GM12878 (cell line): ENCODE data around the gene PRG3. TPM values are rescaled to one million over a fixed set of nuclear protein-coding genes. Genes with fewer than 3 reads are reported as not detected.

Experiments
- ATAC-seq: fragments of 200-7000 bp; cut with Tn5 transposase; 3 replicates; pipeline ENCODE4 v1.9.1; 2020; ENCODE audit warnings: mild to moderate bottlenecking, moderate library complexity
- BruUV-seq: library from RNA; stranded (reverse); fragments of 400-500 nt; replicated peaks from 2 replicates; lab custom pipeline; 2021; lab: Mats Ljungman, UMichigan
- CTCF ChIA-PET: fragments of 300-600 bp; sonication (Branson Sonifier 250); formaldehyde crosslinking; extraction: SDS; loops from one replicate; lab custom pipeline; 2021; ENCODE audit warnings: inconsistent platforms; lab: Yijun Ruan, JAX
- POLR2A ChIA-PET: fragments of 350-600 bp; formaldehyde crosslinking; extraction: SDS; loops from one replicate; lab custom pipeline; 2021; ENCODE audit warnings: inconsistent platforms; lab: Charles Lee
- RAD21 ChIA-PET: fragments of 300-600 bp; sonication (Branson Sonifier 250); formaldehyde crosslinking; loops from one replicate; lab custom pipeline; 2023; ENCODE audit warnings: antibody characterized with exemption; ENCODE audit not compliant: unreplicated experiment; lab: Charles Lee
- SMC1A ChIA-PET: fragments of 300-600 bp; sonication (Branson Sonifier 250); formaldehyde crosslinking; loops from one replicate; lab custom pipeline; 2023; ENCODE audit not compliant: unreplicated experiment, uncharacterized antibody; lab: Charles Lee
- DNase-seq: peaks from one replicate; pipeline ENCODE4 v3.0.0-alpha.2; 2011; ENCODE audit warnings: low read depth, low spot score
- FAIRE-seq: peaks from 3 replicates; lab custom pipeline; 2011; peaks lifted over from hg19 to GRCh38; lab: Jason Lieb, UNC
- H2AFZ ChIP-seq: 2 replicates; pipeline ENCODE4 v1.6.0; 2011; ENCODE audit warnings: low read depth, low read length, control low read depth; ENCODE audit not compliant: control insufficient read depth
- H3K27ac ChIP-seq: 2 replicates; pipeline ENCODE4 v1.5.1; 2011; ENCODE audit warnings: control low read depth; ENCODE audit not compliant: control insufficient read depth, insufficient read depth
- H3K27me3 ChIP-seq, 2 experiments: replicated peaks in 1 of 2; 2 replicates each; pipeline versions ENCODE4 v1.6.0 to v1.6.1; 2011; ENCODE audit warnings: low read length in 1 of 2; ENCODE audit not compliant: control insufficient read depth in 2 of 2, insufficient read depth in 2 of 2
- H3K36me3 ChIP-seq, 2 experiments: 2 replicates each; pipeline ENCODE4 v1.5.1; 2011; ENCODE audit warnings: low read length in 1 of 2; ENCODE audit not compliant: control insufficient read depth in 2 of 2, insufficient read depth in 2 of 2
- H3K4me1 ChIP-seq: 2 replicates; pipeline ENCODE4 v1.6.1; 2011; ENCODE audit warnings: mild to moderate bottlenecking, low read length, moderate library complexity, mixed read lengths; ENCODE audit not compliant: control insufficient read depth, insufficient read depth
- H3K4me2 ChIP-seq: 2 replicates; pipeline ENCODE4 v1.6.0; 2011; ENCODE audit warnings: control low read depth; ENCODE audit not compliant: control insufficient read depth, insufficient read depth
- H3K4me3 ChIP-seq: fragments of 200-600 bp; sonication (generic); 2 replicates; pipeline ENCODE4 v1.5.1; 2016
- H3K79me2 ChIP-seq: 2 replicates; pipeline ENCODE4 v1.6.0; 2011; ENCODE audit warnings: low read length; ENCODE audit not compliant: control insufficient read depth, insufficient read depth
- H3K9ac ChIP-seq: 2 replicates; pipeline ENCODE4 v1.8.0; 2011; ENCODE audit warnings: low read length, control low read depth, mixed read lengths; ENCODE audit not compliant: control insufficient read depth, insufficient read depth
- H3K9me3 ChIP-seq: replicated peaks from 3 replicates; pipeline ENCODE4 v1.5.1; 2011; ENCODE audit warnings: mild to moderate bottlenecking, low read length; ENCODE audit not compliant: control insufficient read depth, insufficient read depth
- H4K20me1 ChIP-seq: 2 replicates; pipeline ENCODE4 v1.6.0; 2011; ENCODE audit not compliant: control insufficient read depth, insufficient read depth
- CHD2 ChIP-seq: IDR thresholded peaks from 2 replicates; pipeline ENCODE4 v1.6.1; 2011; ENCODE audit warnings: low read depth, low read length, improper control_type of control experiment, borderline replicate concordance
- MTA3 ChIP-seq: IDR thresholded peaks from 2 replicates; pipeline ENCODE4 v1.6.1; 2012; ENCODE audit warnings: low read length, inconsistent platforms, borderline replicate concordance
- MYC ChIP-seq: IDR thresholded peaks from 2 replicates; pipeline ENCODE4 v1.6.1; 2011; ENCODE audit warnings: mild to moderate bottlenecking, low read length, moderate library complexity, inconsistent platforms; ENCODE audit not compliant: insufficient read depth, insufficient replicate concordance, insufficient read length, severe bottlenecking
- RELA ChIP-seq: fragments of 450-650 bp; IDR thresholded peaks from 2 replicates; pipeline ENCODE4 v1.8.0; 2014; ENCODE audit warnings: borderline replicate concordance; ENCODE audit not compliant: partially characterized antibody
- SP1 ChIP-seq: IDR thresholded peaks from one replicate; pipeline ENCODE4 v1.6.1; 2011; ENCODE audit warnings: low read depth, low read length
- WGBS: methylation state at CpG from one replicate; pipeline ENCODE4 v1.1.6; 2016; ENCODE audit warnings: low lambda C conversion rate; ENCODE audit not compliant: insufficient replicate concordance, insufficient coverage; ENCODE audit errors: missing lambda C conversion rate; 5-methylcytosine and 5-hydroxymethylcytosine counted together
- in situ Hi-C: fragments of 300-500 bp; cut with MboI; formaldehyde crosslinking; loops from 9 replicates; pipeline ENCODE4 v1.14.3; 2018; ENCODE audit warnings: mixed read lengths
- intact Hi-C: fragments of 100-400 bp; cut with micrococcal nuclease; formaldehyde crosslinking; loops from one replicate; pipeline ENCODE4 v1.14.2; 2022; ENCODE audit not compliant: unreplicated experiment
- polyA plus RNA-seq, 11 experiments: library from polyadenylated mRNA; depleted of rRNA in 4 of 11; unstranded in 6 of 11; stranded (reverse) in 5 of 11; fragments of >200 nt; fragmentation: Nextera tagmentation in 4 of 11; fragmentation: Illumina TruSeq in 1 of 11; extraction: Ambion mirVana in 4 of 11; extraction: Trizol in 1 of 11; gene quantifications; 1 replicate in 1 of 11; 2 replicates in 10 of 11; pipeline versions ENCODE4 v1.2.1 to v1.2.3, GENCODE V29; 2011 to 2016; ENCODE audit warnings: inconsistent platforms in 2 of 11, missing spikeins in 2 of 11, low read depth in 1 of 11
- total RNA-seq, 4 experiments: library from RNA; depleted of rRNA in 3 of 4; stranded (reverse); fragments of >200 nt in 3 of 4; fragmentation: Illumina TruSeq in 1 of 4; extraction: Trizol in 1 of 4; gene quantifications; 2 replicates each; pipeline versions ENCODE4 v1.2.1 to v1.2.3, GENCODE V29; 2013 to 2021
- TF ChIP-seq, protein P1 (sequence below): fragments of 150-350 bp; IDR thresholded peaks from 2 replicates; pipeline ENCODE4 v1.6.1; 2016; ENCODE audit warnings: low read depth, low read length
- TF ChIP-seq, protein P2 (sequence below): fragments of 450-650 bp; IDR thresholded peaks from 2 replicates; pipeline ENCODE4 v1.6.1; 2017; ENCODE audit warnings: mild to moderate bottlenecking, moderate library complexity

Gene PRG3
- total and polyA plus RNA-seq, 10 of the 15 experiments (the other 5 are each of a cell fraction or from before 2014, with no cell fraction given), result not detected

DNA sequence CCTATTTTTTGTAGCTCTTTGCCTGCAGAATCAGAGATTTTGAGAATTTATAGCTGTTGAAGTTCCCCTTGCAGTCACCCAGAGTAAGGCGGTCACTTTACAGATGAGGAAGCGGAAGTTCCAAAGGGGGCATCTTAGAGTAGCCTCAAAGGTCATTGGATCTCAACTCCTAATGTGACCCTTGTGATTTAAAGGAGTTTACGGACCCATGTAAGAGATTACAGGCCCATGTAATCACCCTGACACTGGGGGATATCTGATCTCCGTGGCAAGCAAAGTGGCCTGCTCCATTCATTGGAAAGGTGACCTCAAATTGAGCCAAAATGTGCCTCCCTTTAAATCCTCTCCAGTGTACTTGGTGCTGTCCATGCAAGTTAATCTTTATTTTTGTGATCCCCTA lies 27.1 kb downstream of the PRG3 start:
- no peaks in the 10 kb centered on the region; a peak in 1 of 4 replicates for H3K27me3 ChIP-seq
- BruUV-seq, result no TSS peak
- H3K4me2 ChIP-seq, result no peak overlapping the region
- SMC1A ChIA-PET, result interaction anchor here (0.7 to 1.6 kb wide), 4 partner anchors 44 to 173 kb away, joined by 3 to 4 read pairs (median 4); no protein-coding TSS in a partner anchor
- H3K27ac ChIP-seq, result no peak overlapping the region
- in situ Hi-C loops, result no loop called here
- CTCF ChIA-PET, result interaction anchor here (0.6 to 2.5 kb wide), 4 partner anchors 74 to 287 kb away, joined by 3 to 17 read pairs (median 4); no protein-coding TSS in a partner anchor
- RAD21 ChIA-PET, result interaction anchor here (0.6 kb wide), 2 partner anchors 103 to 374 kb away, joined by 3 to 4 read pairs; no protein-coding TSS in a partner anchor
- DNase-seq, result no peak
- H3K9me3 ChIP-seq, result no peaks in the 10 kb centered on the region; the same call in 2 of the 3 replicates
- H2AFZ ChIP-seq, result no peak overlapping the region
- H3K79me2 ChIP-seq, result no peaks in the 10 kb centered on the region
- intact Hi-C loops, result no loop called here
- H3K4me1 ChIP-seq, result no peaks in the 10 kb centered on the region
- no peak overlapping the region for H3K9ac ChIP-seq
- H3K4me3 ChIP-seq, result no peak overlapping the region
- 79% methylated on average over 4 of the region's 4 CpGs for WGBS
- FAIRE-seq, result no peak
- no peak for TF ChIP-seq SP1
- no peak for ATAC-seq
- no peaks in the 10 kb centered on the region for H3K36me3 ChIP-seq
- POLR2A ChIA-PET, result interaction anchor here (0.6 kb wide), 1 partner anchor 866 kb away, joined by 5 read pairs; no protein-coding TSS in a partner anchor
- H4K20me1 ChIP-seq, result no peaks in the 10 kb centered on the region

DNA sequence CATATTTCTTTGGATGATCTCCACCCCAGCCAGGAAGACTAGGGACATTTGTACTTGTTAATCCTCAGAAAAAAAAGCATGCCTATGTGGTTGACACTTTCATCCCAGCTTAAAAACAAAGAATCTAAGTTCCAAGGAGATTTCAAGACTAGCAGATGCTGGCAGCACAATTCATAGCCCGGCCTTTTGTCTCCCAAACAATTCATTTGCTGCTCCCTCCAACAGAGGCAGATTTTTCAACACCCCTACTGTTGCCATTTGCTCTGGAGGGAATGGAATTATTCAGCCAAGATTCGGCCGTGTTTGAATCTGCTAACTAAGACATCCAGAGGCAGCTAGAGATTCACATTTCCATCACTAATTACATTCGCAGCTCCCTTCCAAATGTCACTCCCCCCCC lies 27.5 kb downstream of the PRG3 start:
- FAIRE-seq (no peak), DNase-seq (no peak), ATAC-seq (no peak)
- peaks cover 0 to 1% of the 10 kb centered on the region in 2 experiments; a peak in 1 of 4 replicates for H3K27me3 ChIP-seq
- no peak overlapping the region for H3K27ac ChIP-seq
- H3K9me3 ChIP-seq, result no peaks in the 10 kb centered on the region; the same call in 2 of the 3 replicates
- no peaks in the 10 kb centered on the region for H3K36me3 ChIP-seq
- H2AFZ ChIP-seq, result no peak overlapping the region
- intact Hi-C loops, result no loop called here
- BruUV-seq, result no TSS peak
- no peak overlapping the region for H3K4me2 ChIP-seq
- ChIA-PET CTCF (interaction anchor here (0.6 to 2.5 kb wide), 7 partner anchors 9 to 288 kb away, joined by 3 to 17 read pairs (median 3); no protein-coding TSS in a partner anchor), RAD21 (interaction anchor here (0.6 kb wide), 2 partner anchors 103 to 375 kb away, joined by 3 to 4 read pairs; no protein-coding TSS in a partner anchor), SMC1A (interaction anchor here (0.7 to 2.3 kb wide), 7 partner anchors 9 to 288 kb away, joined by 3 to 5 read pairs (median 4); no protein-coding TSS in a partner anchor), POLR2A (interaction anchor here (0.6 kb wide), 1 partner anchor 867 kb away, joined by 5 read pairs; no protein-coding TSS in a partner anchor)
- H3K4me3 ChIP-seq, result no peak overlapping the region
- no peak overlapping the region for H3K9ac ChIP-seq
- H3K79me2 ChIP-seq, result no peaks in the 10 kb centered on the region
- 47% methylated on average over 4 of the region's 4 CpGs for WGBS
- in situ Hi-C loops, result no loop called here
- no peaks in the 10 kb centered on the region for H3K4me1 ChIP-seq
- H4K20me1 ChIP-seq, result no peaks in the 10 kb centered on the region
- TF ChIP-seq SP1, result no peak
- TF ChIP-seq MTA3, result no peak
- no peak for TF ChIP-seq CHD2
- TF ChIP-seq MYC, result no peak
- TF ChIP-seq, protein P1, sequence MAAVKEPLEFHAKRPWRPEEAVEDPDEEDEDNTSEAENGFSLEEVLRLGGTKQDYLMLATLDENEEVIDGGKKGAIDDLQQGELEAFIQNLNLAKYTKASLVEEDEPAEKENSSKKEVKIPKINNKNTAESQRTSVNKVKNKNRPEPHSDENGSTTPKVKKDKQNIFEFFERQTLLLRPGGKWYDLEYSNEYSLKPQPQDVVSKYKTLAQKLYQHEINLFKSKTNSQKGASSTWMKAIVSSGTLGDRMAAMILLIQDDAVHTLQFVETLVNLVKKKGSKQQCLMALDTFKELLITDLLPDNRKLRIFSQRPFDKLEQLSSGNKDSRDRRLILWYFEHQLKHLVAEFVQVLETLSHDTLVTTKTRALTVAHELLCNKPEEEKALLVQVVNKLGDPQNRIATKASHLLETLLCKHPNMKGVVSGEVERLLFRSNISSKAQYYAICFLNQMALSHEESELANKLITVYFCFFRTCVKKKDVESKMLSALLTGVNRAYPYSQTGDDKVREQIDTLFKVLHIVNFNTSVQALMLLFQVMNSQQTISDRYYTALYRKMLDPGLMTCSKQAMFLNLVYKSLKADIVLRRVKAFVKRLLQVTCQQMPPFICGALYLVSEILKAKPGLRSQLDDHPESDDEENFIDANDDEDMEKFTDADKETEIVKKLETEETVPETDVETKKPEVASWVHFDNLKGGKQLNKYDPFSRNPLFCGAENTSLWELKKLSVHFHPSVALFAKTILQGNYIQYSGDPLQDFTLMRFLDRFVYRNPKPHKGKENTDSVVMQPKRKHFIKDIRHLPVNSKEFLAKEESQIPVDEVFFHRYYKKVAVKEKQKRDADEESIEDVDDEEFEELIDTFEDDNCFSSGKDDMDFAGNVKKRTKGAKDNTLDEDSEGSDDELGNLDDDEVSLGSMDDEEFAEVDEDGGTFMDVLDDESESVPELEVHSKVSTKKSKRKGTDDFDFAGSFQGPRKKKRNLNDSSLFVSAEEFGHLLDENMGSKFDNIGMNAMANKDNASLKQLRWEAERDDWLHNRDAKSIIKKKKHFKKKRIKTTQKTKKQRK, result no peak
- TF ChIP-seq, protein P2, sequence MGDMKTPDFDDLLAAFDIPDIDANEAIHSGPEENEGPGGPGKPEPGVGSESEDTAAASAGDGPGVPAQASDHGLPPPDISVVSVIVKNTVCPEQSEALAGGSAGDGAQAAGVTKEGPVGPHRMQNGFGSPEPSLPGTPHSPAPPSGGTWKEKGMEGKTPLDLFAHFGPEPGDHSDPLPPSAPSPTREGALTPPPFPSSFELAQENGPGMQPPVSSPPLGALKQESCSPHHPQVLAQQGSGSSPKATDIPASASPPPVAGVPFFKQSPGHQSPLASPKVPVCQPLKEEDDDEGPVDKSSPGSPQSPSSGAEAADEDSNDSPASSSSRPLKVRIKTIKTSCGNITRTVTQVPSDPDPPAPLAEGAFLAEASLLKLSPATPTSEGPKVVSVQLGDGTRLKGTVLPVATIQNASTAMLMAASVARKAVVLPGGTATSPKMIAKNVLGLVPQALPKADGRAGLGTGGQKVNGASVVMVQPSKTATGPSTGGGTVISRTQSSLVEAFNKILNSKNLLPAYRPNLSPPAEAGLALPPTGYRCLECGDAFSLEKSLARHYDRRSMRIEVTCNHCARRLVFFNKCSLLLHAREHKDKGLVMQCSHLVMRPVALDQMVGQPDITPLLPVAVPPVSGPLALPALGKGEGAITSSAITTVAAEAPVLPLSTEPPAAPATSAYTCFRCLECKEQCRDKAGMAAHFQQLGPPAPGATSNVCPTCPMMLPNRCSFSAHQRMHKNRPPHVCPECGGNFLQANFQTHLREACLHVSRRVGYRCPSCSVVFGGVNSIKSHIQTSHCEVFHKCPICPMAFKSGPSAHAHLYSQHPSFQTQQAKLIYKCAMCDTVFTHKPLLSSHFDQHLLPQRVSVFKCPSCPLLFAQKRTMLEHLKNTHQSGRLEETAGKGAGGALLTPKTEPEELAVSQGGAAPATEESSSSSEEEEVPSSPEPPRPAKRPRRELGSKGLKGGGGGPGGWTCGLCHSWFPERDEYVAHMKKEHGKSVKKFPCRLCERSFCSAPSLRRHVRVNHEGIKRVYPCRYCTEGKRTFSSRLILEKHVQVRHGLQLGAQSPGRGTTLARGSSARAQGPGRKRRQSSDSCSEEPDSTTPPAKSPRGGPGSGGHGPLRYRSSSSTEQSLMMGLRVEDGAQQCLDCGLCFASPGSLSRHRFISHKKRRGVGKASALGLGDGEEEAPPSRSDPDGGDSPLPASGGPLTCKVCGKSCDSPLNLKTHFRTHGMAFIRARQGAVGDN, result no peak
- no peak for TF ChIP-seq RELA
